Right lobe of liver (tissue), 4 donors: ENCODE measurements around the gene MUC4.
"Not testable (repeated sequence)": the region's sequence is repeated elsewhere in the genome, so short reads cannot be mapped to it uniquely, and the experiment has no call there.

Experiments
- POLR2A ChIP-seq: fragments of 450-650 bp; IDR thresholded peaks from one replicate; pipeline ENCODE4 v1.6.1; 2017; ENCODE audit warnings: antibody characterized with exemption, mild to moderate bottlenecking
- TF ChIP-seq, protein P1 (sequence below), 4 donors: fragments of 200-600 bp in 3 of 4; fragments of 450-650 bp in 1 of 4; IDR thresholded peaks; one replicate each; pipeline versions ENCODE4 v1.5.1 to v1.8.0; 2016 to 2022; ENCODE audit warnings: antibody characterized with exemption in 4 of 4, mild to moderate bottlenecking in 2 of 4
- donor health status: DM: no; HTN: no; CAD: no.
- donor health status: DM: no; HTN: no; CAD: no.
- donor health status: DM: no; HTN: yes; CAD: no.

DNA sequence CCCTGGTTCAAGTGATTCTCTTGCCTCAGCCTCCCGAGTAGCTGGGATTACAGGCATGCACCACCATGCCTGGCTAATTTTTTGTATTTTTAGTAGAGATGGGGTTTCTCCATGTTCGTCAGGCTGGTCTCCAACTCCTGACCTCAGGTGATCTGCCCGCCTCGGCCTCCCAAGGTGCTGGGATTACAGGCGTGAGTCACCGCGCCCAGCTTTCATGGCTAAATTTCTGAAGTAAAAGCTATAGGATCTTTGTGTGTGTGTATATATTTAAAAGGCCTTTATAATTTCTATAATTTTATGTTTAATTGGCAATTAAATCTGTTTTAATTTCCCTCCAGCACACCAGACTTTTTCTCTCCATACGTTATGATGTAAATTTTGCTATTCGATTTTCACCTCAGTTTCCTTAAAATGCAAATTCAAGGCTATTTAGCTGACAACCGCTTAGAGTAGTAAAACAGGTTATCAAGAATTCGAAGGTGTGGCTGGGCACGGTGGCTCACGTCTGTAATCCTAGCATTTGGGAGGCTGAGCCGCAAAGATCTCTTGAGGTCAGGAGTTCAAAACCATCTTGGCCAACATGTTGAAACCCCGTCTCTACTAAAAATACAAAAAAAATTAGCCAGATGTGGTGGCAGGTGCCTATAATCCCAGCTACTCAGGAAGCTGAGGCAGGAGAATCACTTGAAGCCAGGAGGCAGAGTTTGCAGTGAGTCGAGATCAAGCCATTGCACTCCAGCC lies 92.0 kb downstream of the MUC4 start:
- TF ChIP-seq, protein P1, sequence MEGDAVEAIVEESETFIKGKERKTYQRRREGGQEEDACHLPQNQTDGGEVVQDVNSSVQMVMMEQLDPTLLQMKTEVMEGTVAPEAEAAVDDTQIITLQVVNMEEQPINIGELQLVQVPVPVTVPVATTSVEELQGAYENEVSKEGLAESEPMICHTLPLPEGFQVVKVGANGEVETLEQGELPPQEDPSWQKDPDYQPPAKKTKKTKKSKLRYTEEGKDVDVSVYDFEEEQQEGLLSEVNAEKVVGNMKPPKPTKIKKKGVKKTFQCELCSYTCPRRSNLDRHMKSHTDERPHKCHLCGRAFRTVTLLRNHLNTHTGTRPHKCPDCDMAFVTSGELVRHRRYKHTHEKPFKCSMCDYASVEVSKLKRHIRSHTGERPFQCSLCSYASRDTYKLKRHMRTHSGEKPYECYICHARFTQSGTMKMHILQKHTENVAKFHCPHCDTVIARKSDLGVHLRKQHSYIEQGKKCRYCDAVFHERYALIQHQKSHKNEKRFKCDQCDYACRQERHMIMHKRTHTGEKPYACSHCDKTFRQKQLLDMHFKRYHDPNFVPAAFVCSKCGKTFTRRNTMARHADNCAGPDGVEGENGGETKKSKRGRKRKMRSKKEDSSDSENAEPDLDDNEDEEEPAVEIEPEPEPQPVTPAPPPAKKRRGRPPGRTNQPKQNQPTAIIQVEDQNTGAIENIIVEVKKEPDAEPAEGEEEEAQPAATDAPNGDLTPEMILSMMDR (IDR thresholded peaks at IDR 0.05), result not testable (repeated sequence)
- TF ChIP-seq POLR2A, result not testable (repeated sequence)
